ENCODE measurements around the gene TSHZ2.
"Not testable (repeated sequence)": the region's sequence is repeated elsewhere in the genome, so short reads cannot be mapped to it uniquely, and the experiment has no call there.

The TSHZ2 gene

GRCh38 chr20:53497246-53497645 lies 525.1 kb downstream of the TSHZ2 start:
- Histone ChIP-seq H3K27ac (ENCODE audit: low read depth, low read length) (no peak overlapping the region), H3K9me3 (ENCODE audit: control insufficient read depth, insufficient read depth, low read depth, low read length) (no peaks in the 10 kb centered on the region), H3K36me3 (ENCODE audit: control insufficient read depth, insufficient read depth, low read length) (no peaks in the 10 kb centered on the region), H3K9ac (ENCODE audit: low read length) (no peak overlapping the region), H3K4me3 (ENCODE audit: low read depth, low read length) (no peak overlapping the region), H3K4me1 (ENCODE audit: control insufficient read depth, insufficient read depth, low read length) (no peaks in the 10 kb centered on the region), H3K27me3 (ENCODE audit: control insufficient read depth, insufficient read depth, low read length) (no peaks in the 10 kb centered on the region)

GRCh38 chr20:53498341-53498740 lies 526.2 kb downstream of the TSHZ2 start:
- Histone ChIP-seq H3K27me3 (ENCODE audit: control insufficient read depth, insufficient read depth, low read length) (no peaks in the 10 kb centered on the region), H3K9ac (ENCODE audit: low read length) (no peak overlapping the region), H3K4me1 (ENCODE audit: control insufficient read depth, insufficient read depth, low read length) (no peaks in the 10 kb centered on the region), H3K9me3 (ENCODE audit: control insufficient read depth, insufficient read depth, low read depth, low read length) (no peaks in the 10 kb centered on the region), H3K4me3 (ENCODE audit: low read depth, low read length) (no peak overlapping the region), H3K27ac (ENCODE audit: low read depth, low read length) (no peak overlapping the region), H3K36me3 (ENCODE audit: control insufficient read depth, insufficient read depth, low read length) (no peaks in the 10 kb centered on the region)

- Histone ChIP-seq H3K9ac (ENCODE audit: low read length) (no peak overlapping the region), H3K27me3 (ENCODE audit: control insufficient read depth, insufficient read depth, low read length) (no peaks in the 10 kb centered on the region), H3K27ac (ENCODE audit: low read depth, low read length) (no peak overlapping the region), H3K4me1 (ENCODE audit: control insufficient read depth, insufficient read depth, low read length) (no peaks in the 10 kb centered on the region), H3K4me3 (ENCODE audit: low read depth, low read length) (no peak overlapping the region), H3K9me3 (ENCODE audit: control insufficient read depth, insufficient read depth, low read depth, low read length) (no peaks in the 10 kb centered on the region), H3K36me3 (ENCODE audit: control insufficient read depth, insufficient read depth, low read length) (no peaks in the 10 kb centered on the region)
Observed at GRCh38 chr20:53500651-53501050, 528.5 kb downstream of the TSHZ2 start.

DNA sequence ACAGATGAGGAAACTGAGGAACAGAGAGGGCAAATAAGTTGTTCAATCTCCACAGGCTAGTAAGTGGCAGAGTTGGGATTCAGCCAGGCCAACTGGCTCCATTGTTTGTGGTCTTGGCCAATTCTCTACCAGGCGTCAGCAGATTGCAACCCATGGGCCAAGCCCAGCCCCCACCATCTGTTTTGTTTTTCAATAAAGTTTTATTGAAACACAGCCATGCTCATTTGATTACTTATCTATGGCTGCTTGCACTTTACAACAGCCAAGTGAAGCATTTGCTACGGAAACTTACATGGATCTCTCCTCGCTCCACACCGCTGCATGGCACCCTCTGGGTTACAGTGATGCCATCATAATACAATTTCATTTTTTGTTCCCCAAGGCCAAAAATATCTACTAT lies 530.7 kb downstream of the TSHZ2 start:
- Histone ChIP-seq H3K4me3 (ENCODE audit: low read depth, low read length) (peak overlapping the region; percentile 60), H3K36me3 (ENCODE audit: control insufficient read depth, insufficient read depth, low read length) (no peaks in the 10 kb centered on the region), H3K9ac (ENCODE audit: low read length) (no peak overlapping the region), H3K27ac (ENCODE audit: low read depth, low read length) (no peak overlapping the region), H3K9me3 (ENCODE audit: control insufficient read depth, insufficient read depth, low read depth, low read length) (no peaks in the 10 kb centered on the region), H3K4me1 (ENCODE audit: control insufficient read depth, insufficient read depth, low read length) (no peaks in the 10 kb centered on the region), H3K27me3 (ENCODE audit: control insufficient read depth, insufficient read depth, low read length) (no peaks in the 10 kb centered on the region)

- Histone ChIP-seq H3K4me1 (ENCODE audit: control insufficient read depth, insufficient read depth, low read length) (no peaks in the 10 kb centered on the region), H3K27me3 (ENCODE audit: control insufficient read depth, insufficient read depth, low read length) (no peaks in the 10 kb centered on the region), H3K36me3 (ENCODE audit: control insufficient read depth, insufficient read depth, low read length) (no peaks in the 10 kb centered on the region), H3K27ac (ENCODE audit: low read depth, low read length) (no peak overlapping the region), H3K4me3 (ENCODE audit: low read depth, low read length) (peak overlapping the region; percentile 60), H3K9ac (ENCODE audit: low read length) (peak overlapping the region; percentile 66), H3K9me3 (ENCODE audit: control insufficient read depth, insufficient read depth, low read depth, low read length) (no peaks in the 10 kb centered on the region)
Observed at GRCh38 chr20:53503517-53503919, 531.4 kb downstream of the TSHZ2 start.

- H3K27me3 ChIP-seq (ENCODE audit: control insufficient read depth, insufficient read depth, low read length); H3K27ac ChIP-seq (ENCODE audit: low read depth, low read length); H3K4me1 ChIP-seq (ENCODE audit: control insufficient read depth, insufficient read depth, low read length); H3K9me3 ChIP-seq (ENCODE audit: control insufficient read depth, insufficient read depth, low read depth, low read length); H3K36me3 ChIP-seq (ENCODE audit: control insufficient read depth, insufficient read depth, low read length): not testable (repeated sequence)
- Histone ChIP-seq H3K9ac (ENCODE audit: low read length) (peak overlapping the region; percentile 66), H3K4me3 (ENCODE audit: low read depth, low read length) (peak overlapping the region; percentile 60)
Observed at GRCh38 chr20:53504106-53504505, 531.9 kb downstream of the TSHZ2 start.

- H3K9me3 ChIP-seq (ENCODE audit: control insufficient read depth, insufficient read depth, low read depth, low read length): peaks cover 16% of the 10 kb centered on the region
- H3K9ac ChIP-seq (ENCODE audit: low read length): no peak overlapping the region
Observed at GRCh38 chr20:53510262-53510661, 538.1 kb downstream of the TSHZ2 start.

GRCh38 chr20:53510704-53511103 lies 538.5 kb downstream of the TSHZ2 start:
- H3K4me3 ChIP-seq (ENCODE audit: low read depth, low read length): no peak overlapping the region
- no peaks in the 10 kb centered on the region for H3K4me1 ChIP-seq (ENCODE audit: control insufficient read depth, insufficient read depth, low read length)
- H3K9ac ChIP-seq (ENCODE audit: low read length): no peak overlapping the region
- H3K36me3 ChIP-seq (ENCODE audit: control insufficient read depth, insufficient read depth, low read length): no peaks in the 10 kb centered on the region
- H3K9me3 ChIP-seq (ENCODE audit: control insufficient read depth, insufficient read depth, low read depth, low read length): peaks cover 16% of the 10 kb centered on the region
- H3K27me3 ChIP-seq (ENCODE audit: control insufficient read depth, insufficient read depth, low read length): no peaks in the 10 kb centered on the region
- H3K27ac ChIP-seq (ENCODE audit: low read depth, low read length): no peak overlapping the region

More at GRCh38 chr20:53510262-53510661, 538.1 kb downstream of the TSHZ2 start:
- Histone ChIP-seq H3K36me3 (ENCODE audit: control insufficient read depth, insufficient read depth, low read length) (no peaks in the 10 kb centered on the region), H3K27me3 (ENCODE audit: control insufficient read depth, insufficient read depth, low read length) (no peaks in the 10 kb centered on the region), H3K27ac (ENCODE audit: low read depth, low read length) (no peak overlapping the region), H3K4me1 (ENCODE audit: control insufficient read depth, insufficient read depth, low read length) (no peaks in the 10 kb centered on the region), H3K4me3 (ENCODE audit: low read depth, low read length) (no peak overlapping the region)

GRCh38 chr20:53512076-53512475 lies 539.9 kb downstream of the TSHZ2 start:
- Histone ChIP-seq H3K4me3 (ENCODE audit: low read depth, low read length) (no peak overlapping the region), H3K36me3 (ENCODE audit: control insufficient read depth, insufficient read depth, low read length) (no peaks in the 10 kb centered on the region), H3K9ac (ENCODE audit: low read length) (no peak overlapping the region), H3K27ac (ENCODE audit: low read depth, low read length) (no peak overlapping the region), H3K4me1 (ENCODE audit: control insufficient read depth, insufficient read depth, low read length) (no peaks in the 10 kb centered on the region), H3K9me3 (ENCODE audit: control insufficient read depth, insufficient read depth, low read depth, low read length) (peaks cover 16% of the 10 kb centered on the region), H3K27me3 (ENCODE audit: control insufficient read depth, insufficient read depth, low read length) (no peaks in the 10 kb centered on the region)

DNA sequence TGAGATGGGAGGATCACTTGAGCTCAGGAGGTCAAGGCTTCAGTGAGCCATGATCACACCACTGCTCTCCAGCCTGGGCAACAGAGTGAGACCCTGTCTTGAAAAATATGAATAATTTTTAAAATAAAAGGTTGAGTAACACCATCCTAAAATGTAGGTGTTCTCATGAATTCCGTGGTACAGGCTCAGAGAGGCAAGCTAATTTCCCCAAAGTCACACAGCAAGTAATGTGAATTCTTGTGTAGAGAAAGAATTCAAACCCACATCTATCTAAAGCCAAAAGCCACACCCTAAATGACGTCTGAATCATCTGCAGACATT lies 541.0 kb downstream of the TSHZ2 start:
- no peaks in the 10 kb centered on the region for H3K27me3 ChIP-seq (ENCODE audit: control insufficient read depth, insufficient read depth, low read length)
- H3K36me3 ChIP-seq (ENCODE audit: control insufficient read depth, insufficient read depth, low read length): no peaks in the 10 kb centered on the region
- H3K9ac ChIP-seq (ENCODE audit: low read length): no peak overlapping the region
- peaks cover 16% of the 10 kb centered on the region for H3K9me3 ChIP-seq (ENCODE audit: control insufficient read depth, insufficient read depth, low read depth, low read length)
- no peak overlapping the region for H3K4me3 ChIP-seq (ENCODE audit: low read depth, low read length)
- no peaks in the 10 kb centered on the region for H3K4me1 ChIP-seq (ENCODE audit: control insufficient read depth, insufficient read depth, low read length)
- no peak overlapping the region for H3K27ac ChIP-seq (ENCODE audit: low read depth, low read length)

- Histone ChIP-seq H3K4me3 (ENCODE audit: low read depth, low read length) (no peak overlapping the region), H3K9ac (ENCODE audit: low read length) (no peak overlapping the region), H3K36me3 (ENCODE audit: control insufficient read depth, insufficient read depth, low read length) (no peaks in the 10 kb centered on the region), H3K9me3 (ENCODE audit: control insufficient read depth, insufficient read depth, low read depth, low read length) (peaks cover 16% of the 10 kb centered on the region), H3K27ac (ENCODE audit: low read depth, low read length) (no peak overlapping the region), H3K4me1 (ENCODE audit: control insufficient read depth, insufficient read depth, low read length) (no peaks in the 10 kb centered on the region), H3K27me3 (ENCODE audit: control insufficient read depth, insufficient read depth, low read length) (no peaks in the 10 kb centered on the region)
Observed at GRCh38 chr20:53513489-53514298, 541.5 kb downstream of the TSHZ2 start.

Measured in HUES6 (cell line).